Lung (tissue), 12 donors: ENCODE results near the gene CATSPERD. TPM values are rescaled to one million over a fixed set of nuclear protein-coding genes. Genes with fewer than 3 reads are reported as not detected.

ENCODE experiments used
- ATAC-seq: fragments of 200-7000 bp; cut with Tn5 transposase; one replicate; pipeline ENCODE4 v1.9.1; 2020; ENCODE audit warnings: moderate number of reproducible peaks; ENCODE audit not compliant: insufficient read depth, low FRiP score
- DNase-seq, 3 donors: peaks; one replicate each; pipeline ENCODE4 v3.0.0-alpha.2; 2013 to 2017
- H3K27ac ChIP-seq, 2 donors: one replicate each; pipeline ENCODE4 v1.5.1; 2013; ENCODE audit warnings: mild to moderate bottlenecking in 2 of 2, moderate library complexity in 2 of 2, control low read depth in 1 of 2, inconsistent platforms in 1 of 2, low read depth in 1 of 2, low read length in 1 of 2
- H3K27me3 ChIP-seq, 3 donors: one replicate each; pipeline ENCODE4 v1.5.1; 2013; ENCODE audit warnings: low read length in 2 of 3; ENCODE audit not compliant: control insufficient read depth in 3 of 3, insufficient read depth in 3 of 3
- H3K36me3 ChIP-seq, 4 donors: one replicate each; pipeline ENCODE4 v1.5.1; 2013; ENCODE audit warnings: low read length in 4 of 4, mild to moderate bottlenecking in 1 of 4, moderate library complexity in 1 of 4; ENCODE audit not compliant: control insufficient read depth in 4 of 4, insufficient read depth in 4 of 4
- H3K4me1 ChIP-seq, 5 donors: one replicate each; pipeline ENCODE4 v1.5.1; 2013; ENCODE audit warnings: low read length in 5 of 5, mild to moderate bottlenecking in 2 of 5, moderate library complexity in 1 of 5; ENCODE audit not compliant: control insufficient read depth in 5 of 5, insufficient read depth in 5 of 5
- H3K4me3 ChIP-seq: one replicate; pipeline ENCODE4 v1.5.1; 2013; ENCODE audit warnings: mild to moderate bottlenecking, control low read depth, moderate library complexity
- H3K9ac ChIP-seq, 2 donors: one replicate each; pipeline ENCODE4 v1.5.1; 2013; ENCODE audit warnings: low read length in 2 of 2, control low read depth in 1 of 2; ENCODE audit not compliant: insufficient read depth in 1 of 2
- H3K9me3 ChIP-seq, 4 donors: one replicate each; pipeline ENCODE4 v1.5.1; 2013; ENCODE audit warnings: low read length in 3 of 4, mild to moderate bottlenecking in 1 of 4, moderate library complexity in 1 of 4; ENCODE audit not compliant: control insufficient read depth in 4 of 4, insufficient read depth in 3 of 4
- CTCF ChIP-seq: IDR thresholded peaks from 2 replicates; pipeline ENCODE4 v1.5.1; 2012; ENCODE audit warnings: mild to moderate bottlenecking; ENCODE audit errors: control extremely low read depth, extremely low read depth
- WGBS, 2 donors: extraction: QIAGEN DNeasy Blood & Tissue Kit; methylation state at CpG; one replicate each; pipeline ENCODE4 v1.1.7; 2013; 5-methylcytosine and 5-hydroxymethylcytosine counted together
- polyA plus RNA-seq, 2 donors: library from polyadenylated mRNA; stranded (reverse); fragments of 200-250 nt; gene quantifications; one replicate each; pipeline ENCODE4 v1.2.1, GENCODE V29; 2013
- total RNA-seq, 2 donors: library from RNA; depleted of rRNA in 1 of 2; stranded (reverse); fragments of >200 nt in 1 of 2; gene quantifications; one replicate each; pipeline ENCODE4 v1.2.1, GENCODE V29; 2014 to 2021
- donor health status: control.
- donor health status: control.
- donor health status: Bipolar disorder and iron deficiency.
- donor health status: healthy.
- donor health status: DM: yes; HTN: yes; CAD: no.

CATSPERD gene
- total and polyA plus RNA-seq, 4 donors, result 8.2 to 11.3 (median 9.2) TPM

GRCh38 chr19:5684694-5685430, 35.6 kb upstream of the CATSPERD start:
- H3K4me3 ChIP-seq, result no peak overlapping the region
- H3K27me3 ChIP-seq, result no peaks in the 10 kb centered on the region
- TF ChIP-seq CTCF, result no peak
- DNase-seq (no peak), ATAC-seq (no peak)
- H3K27ac ChIP-seq, result no peak overlapping the region
- H3K9ac ChIP-seq, result no peak overlapping the region
- no peaks in the 10 kb centered on the region for H3K9me3 ChIP-seq
- H3K36me3 ChIP-seq, result no peaks in the 10 kb centered on the region
- peaks cover 0 to 10% (median 0%) of the 10 kb centered on the region in 5 donors for H3K4me1 ChIP-seq
- WGBS, 2 donors, result 91 to 94% methylated on average over 22 of the region's 22 CpGs

- no peak overlapping the region for H3K4me3 ChIP-seq
- TF ChIP-seq CTCF, result no peak
- no peak for DNase-seq
- no peak for ATAC-seq
- no peaks in the 10 kb centered on the region for H3K27me3 ChIP-seq
- no peaks in the 10 kb centered on the region for H3K9me3 ChIP-seq
- H3K4me1 ChIP-seq, result peaks cover 0 to 6% (median 0%) of the 10 kb centered on the region in 5 donors
- H3K36me3 ChIP-seq, result peaks cover 0 to 6% (median 0%) of the 10 kb centered on the region in 4 donors
- H3K27ac ChIP-seq, result peak overlapping the region in 1 of 2 donors; percentile 88
- WGBS, 2 donors, result 15 to 29% methylated on average over 16 of the region's 16 CpGs
- no peak overlapping the region for H3K9ac ChIP-seq
These were observed 34.2 kb upstream of the CATSPERD start for GRCh38 chr19:5686326-5686646.

GRCh38 chr19:5686647-5687359, 33.6 kb upstream of the CATSPERD start:
- Histone ChIP-seq H3K27ac (peak overlapping the region; percentile 67 to 88), H3K9me3 (no peaks in the 10 kb centered on the region), H3K36me3 (peaks cover 0 to 7% (median 2%) of the 10 kb centered on the region in 4 donors), H3K4me3 (peak overlapping the region; percentile 53), H3K4me1 (peaks cover 0 to 5% (median 0%) of the 10 kb centered on the region in 5 donors), H3K9ac (no peak overlapping the region), H3K27me3 (no peaks in the 10 kb centered on the region)
- ATAC-seq (peak; percentile 82), DNase-seq (peak; percentile 87 to 95 (median 89))
- peak; percentile 85 for TF ChIP-seq CTCF
- WGBS, 2 donors, result 1% methylated on average over 52 to 59 of the region's 59 CpGs
